ENCODE data around the gene CACNA1I. TPM values are rescaled to one million over a fixed set of nuclear protein-coding genes. Genes with fewer than 3 reads are reported as not detected.

Gene CACNA1I
- total and polyA plus RNA-seq, 2 experiments from 2014 or later: 0.17 to 0.21 TPM

DNA sequence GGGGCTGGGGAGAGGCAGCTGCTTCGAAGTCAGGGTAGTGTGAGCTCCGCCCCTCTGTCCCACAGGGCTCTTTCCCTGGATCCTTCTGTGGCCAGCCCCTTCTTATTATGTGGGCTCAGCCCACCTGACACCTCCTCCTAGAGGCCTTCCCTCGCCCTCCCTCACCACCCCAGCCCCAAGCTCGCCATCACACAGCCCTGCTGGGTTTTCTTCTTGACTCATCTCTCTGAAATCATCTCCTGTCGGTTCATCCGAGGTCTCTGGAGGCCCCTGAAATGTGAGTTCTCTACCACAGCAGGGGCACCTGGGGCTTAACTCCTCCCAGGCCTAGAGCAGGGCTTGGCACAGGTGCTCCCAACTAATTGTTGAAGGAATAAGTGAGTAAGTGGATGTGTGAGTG, 65.2 kb downstream of the CACNA1I start:
- no peaks in the 10 kb centered on the region for H3K9me3 ChIP-seq (ENCODE audit: low read depth)
- no peak overlapping the region for H2AFZ ChIP-seq
- WGBS (ENCODE audit: low lambda C conversion rate, missing lambda C conversion rate): 76% methylated on average over 6 of the region's 6 CpGs
- no peak overlapping the region for H3K4me2 ChIP-seq
- no peaks in the 10 kb centered on the region for H3K9me2 ChIP-seq (replicated peaks; ENCODE audit: insufficient read depth)
- H3K4me1 ChIP-seq (ENCODE audit: insufficient read depth): no peaks in the 10 kb centered on the region
- no peaks in the 10 kb centered on the region for H3K79me2 ChIP-seq
- no peaks in the 10 kb centered on the region for H4K20me1 ChIP-seq (ENCODE audit: insufficient read depth, poor library complexity, severe bottlenecking)
- H3K27me3 ChIP-seq: no peaks in the 10 kb centered on the region
- no peak overlapping the region for H3K4me3 ChIP-seq
- no peak overlapping the region for H3K27ac ChIP-seq
- no peaks in the 10 kb centered on the region for H3K36me3 ChIP-seq (replicated peaks; ENCODE audit: insufficient read depth, low read depth)
- TF ChIP-seq EZH2 (IDR thresholded peaks at IDR 0.05; ENCODE audit: borderline replicate concordance): no peak
- TF ChIP-seq EZH2phosphoT487 (IDR thresholded peaks at IDR 0.05; ENCODE audit: low read depth, severe bottlenecking, unreplicated experiment): no peak
- TF ChIP-seq CTCF (IDR thresholded peaks at IDR 0.05; ENCODE audit: poor library complexity): no peak
- DNase-seq (ENCODE audit: low spot score): no peak

GRCh38 chr22:39638958-39639357, 68.4 kb downstream of the CACNA1I start:
- Histone ChIP-seq H3K27me3 (no peaks in the 10 kb centered on the region), H2AFZ (no peak overlapping the region), H3K4me1 (ENCODE audit: insufficient read depth) (no peaks in the 10 kb centered on the region), H3K9me2 (replicated peaks; ENCODE audit: insufficient read depth) (no peaks in the 10 kb centered on the region), H4K20me1 (ENCODE audit: insufficient read depth, poor library complexity, severe bottlenecking) (no peaks in the 10 kb centered on the region), H3K4me2 (no peak overlapping the region), H3K79me2 (no peaks in the 10 kb centered on the region), H3K36me3 (replicated peaks; ENCODE audit: insufficient read depth, low read depth) (no peaks in the 10 kb centered on the region), H3K9me3 (ENCODE audit: low read depth) (no peaks in the 10 kb centered on the region), H3K4me3 (no peak overlapping the region), H3K27ac (no peak overlapping the region)
- TF ChIP-seq EZH2 (IDR thresholded peaks at IDR 0.05; ENCODE audit: borderline replicate concordance) (no peak), CTCF (IDR thresholded peaks at IDR 0.05; ENCODE audit: poor library complexity) (no peak), EZH2phosphoT487 (IDR thresholded peaks at IDR 0.05; ENCODE audit: low read depth, severe bottlenecking, unreplicated experiment) (no peak)
- DNase-seq (ENCODE audit: low spot score): no peak
- 38% methylated on average over 2 of the region's 2 CpGs for whole genome bisulfite sequencing (ENCODE audit: low lambda C conversion rate, missing lambda C conversion rate)

- Histone ChIP-seq H3K4me1 (ENCODE audit: insufficient read depth) (no peaks in the 10 kb centered on the region), H3K79me2 (no peaks in the 10 kb centered on the region), H4K20me1 (ENCODE audit: insufficient read depth, poor library complexity, severe bottlenecking) (no peaks in the 10 kb centered on the region), H3K9me3 (ENCODE audit: low read depth) (no peaks in the 10 kb centered on the region), H3K36me3 (replicated peaks; ENCODE audit: insufficient read depth, low read depth) (no peaks in the 10 kb centered on the region), H3K4me2 (no peak overlapping the region), H3K9me2 (replicated peaks; ENCODE audit: insufficient read depth) (no peaks in the 10 kb centered on the region), H3K27me3 (no peaks in the 10 kb centered on the region), H2AFZ (no peak overlapping the region), H3K4me3 (no peak overlapping the region), H3K27ac (no peak overlapping the region)
- WGBS (ENCODE audit: low lambda C conversion rate, missing lambda C conversion rate): 93% methylated on average over 8 of the region's 9 CpGs
- no peak for TF ChIP-seq EZH2phosphoT487 (IDR thresholded peaks at IDR 0.05; ENCODE audit: low read depth, severe bottlenecking, unreplicated experiment)
- no peak for DNase-seq (ENCODE audit: low spot score)
These were observed 71.2 kb downstream of the CACNA1I start for GRCh38 chr22:39641660-39642310.

GRCh38 chr22:39643311-39644083, 72.9 kb downstream of the CACNA1I start:
- H3K27me3 ChIP-seq: no peaks in the 10 kb centered on the region
- WGBS (ENCODE audit: low lambda C conversion rate, missing lambda C conversion rate): 85% methylated on average over 9 of the region's 9 CpGs
- no peaks in the 10 kb centered on the region for H3K79me2 ChIP-seq
- H3K9me2 ChIP-seq (replicated peaks; ENCODE audit: insufficient read depth): no peaks in the 10 kb centered on the region
- no peaks in the 10 kb centered on the region for H3K4me1 ChIP-seq (ENCODE audit: insufficient read depth)
- H4K20me1 ChIP-seq (ENCODE audit: insufficient read depth, poor library complexity, severe bottlenecking): no peaks in the 10 kb centered on the region
- TF ChIP-seq EZH2 (IDR thresholded peaks at IDR 0.05; ENCODE audit: borderline replicate concordance) (no peak), CTCF (IDR thresholded peaks at IDR 0.05; ENCODE audit: poor library complexity) (no peak), EZH2phosphoT487 (IDR thresholded peaks at IDR 0.05; ENCODE audit: low read depth, severe bottlenecking, unreplicated experiment) (no peak)
- H3K4me2 ChIP-seq: no peak overlapping the region
- no peak overlapping the region for H3K27ac ChIP-seq
- H2AFZ ChIP-seq: no peak overlapping the region
- H3K4me3 ChIP-seq: no peak overlapping the region
- DNase-seq (ENCODE audit: low spot score): no peak
- no peaks in the 10 kb centered on the region for H3K36me3 ChIP-seq (replicated peaks; ENCODE audit: insufficient read depth, low read depth)
- no peaks in the 10 kb centered on the region for H3K9me3 ChIP-seq (ENCODE audit: low read depth)
